ENCODE results near the gene NIFK. TPM values are rescaled to one million over a fixed set of nuclear protein-coding genes. Genes with fewer than 3 reads are reported as not detected.
A peak's percentile ranks its signal among the peaks of the same experiment; 100 is the strongest.

Gene NIFK
- total and polyA plus RNA-seq, 2 of the 4 experiments (the other 2 are of a cell fraction) = 19.5 to 24.3 TPM

DNA sequence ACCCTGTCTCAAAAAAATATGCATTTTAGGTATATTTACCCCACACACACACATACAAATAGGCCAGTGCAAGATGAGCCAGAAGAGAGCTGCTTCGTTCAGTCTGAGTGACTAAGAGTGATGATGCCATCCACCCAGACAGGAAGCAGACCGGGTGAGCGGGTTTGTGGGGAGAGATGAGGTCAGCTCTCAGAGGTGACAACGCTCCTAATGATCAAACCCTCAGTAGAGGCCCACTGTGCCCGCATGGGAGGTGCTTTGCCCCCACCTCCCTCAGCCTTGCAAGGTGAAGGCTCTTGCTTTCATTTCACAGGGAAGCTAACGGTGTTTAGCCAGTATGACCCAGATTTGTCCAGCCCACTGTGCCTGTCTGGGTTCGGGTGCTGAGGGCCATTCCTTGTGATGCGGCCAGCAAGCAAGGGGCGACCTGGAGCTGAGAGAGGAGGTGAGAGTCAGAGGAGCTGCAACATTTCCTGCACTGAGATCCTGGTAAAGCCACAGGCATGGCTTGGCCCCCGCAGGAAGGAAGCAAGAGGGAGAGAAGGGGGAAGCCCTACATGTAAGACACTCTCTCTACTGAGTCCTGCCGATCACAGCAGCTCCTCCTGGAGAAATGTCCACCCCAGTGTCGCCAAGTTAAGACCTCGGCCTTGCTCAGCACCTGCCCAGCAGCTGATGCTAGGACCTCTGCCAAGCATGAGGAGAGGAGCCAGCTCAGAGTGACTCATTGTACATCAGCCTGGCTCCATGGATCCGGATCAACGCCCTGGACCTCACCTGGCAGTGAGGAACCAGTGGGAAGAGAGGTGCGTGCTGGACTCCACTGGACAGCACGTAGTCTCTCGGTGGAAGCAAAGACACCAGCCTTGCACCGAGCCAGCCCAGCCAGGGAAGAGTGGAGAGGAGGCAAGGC lies 37.0 kb downstream of the NIFK start:
- H2BK120ac ChIP-seq (ENCODE audit: low read depth, low read length) = no peak overlapping the region
- H2AK5ac ChIP-seq (ENCODE audit: low read depth, low read length) = peak overlapping the region; percentile 24; the same call in 1 of the 2 replicates
- ATAC-seq (ENCODE audit: low read depth) (peak; percentile 89), DNase-seq (peak; percentile 84)
- H3K4me2 ChIP-seq (ENCODE audit: low read depth, low read length) = peak overlapping the region; percentile 32
- no peak overlapping the region for H3K4me3 ChIP-seq (ENCODE audit: insufficient read depth, low read depth, low read length)
- WGBS, 2 experiments (ENCODE audit: extremely low coverage in 2 of 2, insufficient read length in 1 of 2) = 65% methylated on average over 10 of the region's 19 CpGs; no CpG with 5 or more reads in 1 of the 2 experiments
- H3K14ac ChIP-seq (replicated peaks; ENCODE audit: low read depth, low read length) = no peak overlapping the region
- H3K4me1 ChIP-seq (ENCODE audit: control insufficient read depth, insufficient read depth, low read length) = peaks cover 10% of the 10 kb centered on the region
- H2BK15ac ChIP-seq (ENCODE audit: low read depth, low read length) = peak overlapping the region; percentile 6; the same call in 1 of the 3 replicates
- H2AK9ac ChIP-seq (replicated peaks; ENCODE audit: low read depth, low read length, poor library complexity) = peak overlapping the region; percentile 53
- H3K36me3 ChIP-seq (ENCODE audit: control insufficient read depth, insufficient read depth, low read length) = no peaks in the 10 kb centered on the region
- no peaks in the 10 kb centered on the region; the same call in 1 of the 2 replicates for H4K20me1 ChIP-seq (ENCODE audit: insufficient read depth, low read length)
- CTCF ChIA-PET = interaction anchor here (1.2 to 1.3 kb wide), 2 partner anchors 10 to 19 kb away, joined by 3 read pairs; no protein-coding TSS in a partner anchor
- peak overlapping the region; percentile 75 for H2AFZ ChIP-seq (replicated peaks; ENCODE audit: low read length, poor library complexity)
- no peak overlapping the region for H2BK20ac ChIP-seq (ENCODE audit: low read depth, low read length)
- H3K18ac ChIP-seq (ENCODE audit: low read depth, low read length) = no peak overlapping the region
- no TSS peak for BruUV-seq (replicated peaks)
- no peaks in the 10 kb centered on the region for H3K27me3 ChIP-seq (ENCODE audit: control insufficient read depth, insufficient read depth, low read length)
- H2BK5ac ChIP-seq (ENCODE audit: low read depth, low read length, poor library complexity, severe bottlenecking) = no peak overlapping the region
- in situ Hi-C loops (cut with MboI; ENCODE audit: low sequenced_read_pairs) = no loop called here
- H4K91ac ChIP-seq (ENCODE audit: insufficient read depth, low read depth, low read length) = peak overlapping the region; percentile 61; the same call in 1 of the 2 replicates
- H3K56ac ChIP-seq (ENCODE audit: extremely low read depth, insufficient read depth, low read length) = no peak overlapping the region
- intact Hi-C loops (cut with micrococcal nuclease) = loop anchor here (5.0 kb wide), 1 partner anchor 47 kb away; no protein-coding TSS in a partner anchor
- H3K27ac ChIP-seq (ENCODE audit: insufficient read depth, low read length) = no peak overlapping the region
- H3K79me1 ChIP-seq (ENCODE audit: low read depth in 1 of 2, low read length in 2 of 2) = no peaks in the 10 kb centered on the region
- peak overlapping the region; percentile 27; the same call in 1 of the 2 replicates for H3K4ac ChIP-seq (ENCODE audit: low read depth, low read length)
- H3K9me1 ChIP-seq (ENCODE audit: insufficient read depth, low read length) = peaks cover 21% of the 10 kb centered on the region
- H4K5ac ChIP-seq (ENCODE audit: low read depth, low read length) = no peak overlapping the region
- no peak overlapping the region for H3K23ac ChIP-seq (ENCODE audit: low read depth, low read length)
- POLR2A ChIA-PET (ENCODE audit: unreplicated experiment) = no interaction called here
- no peak overlapping the region for H3K9ac ChIP-seq (ENCODE audit: low read depth, low read length)
- dilution Hi-C loops (cut with HindIII; ENCODE audit: low sequenced_read_pairs, unreplicated experiment) = no loop called here
- no peaks in the 10 kb centered on the region for H3K9me3 ChIP-seq (ENCODE audit: control insufficient read depth, insufficient read depth, low read length)
- H4K8ac ChIP-seq (ENCODE audit: low read depth in 2 of 2, low read length in 2 of 2) = peak overlapping the region in 1 of 2 experiments; percentile 8; a peak in 1 of 4 replicates
- TF ChIP-seq CHD1 (IDR thresholded peaks at IDR 0.05; ENCODE audit: low read depth, low read length) = no peak
- no peak for TF ChIP-seq POLR2A (IDR thresholded peaks at IDR 0.05; ENCODE audit: low read depth, low read length)
- no peak for TF ChIP-seq MXI1 (IDR thresholded peaks at IDR 0.05; ENCODE audit: borderline replicate concordance, low read depth, low read length)
- TF ChIP-seq, protein P1, sequence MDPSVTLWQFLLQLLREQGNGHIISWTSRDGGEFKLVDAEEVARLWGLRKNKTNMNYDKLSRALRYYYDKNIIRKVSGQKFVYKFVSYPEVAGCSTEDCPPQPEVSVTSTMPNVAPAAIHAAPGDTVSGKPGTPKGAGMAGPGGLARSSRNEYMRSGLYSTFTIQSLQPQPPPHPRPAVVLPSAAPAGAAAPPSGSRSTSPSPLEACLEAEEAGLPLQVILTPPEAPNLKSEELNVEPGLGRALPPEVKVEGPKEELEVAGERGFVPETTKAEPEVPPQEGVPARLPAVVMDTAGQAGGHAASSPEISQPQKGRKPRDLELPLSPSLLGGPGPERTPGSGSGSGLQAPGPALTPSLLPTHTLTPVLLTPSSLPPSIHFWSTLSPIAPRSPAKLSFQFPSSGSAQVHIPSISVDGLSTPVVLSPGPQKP (IDR thresholded peaks at IDR 0.05; ENCODE audit: borderline replicate concordance, low read depth, low read length) = no peak
- TF ChIP-seq, protein P2, sequence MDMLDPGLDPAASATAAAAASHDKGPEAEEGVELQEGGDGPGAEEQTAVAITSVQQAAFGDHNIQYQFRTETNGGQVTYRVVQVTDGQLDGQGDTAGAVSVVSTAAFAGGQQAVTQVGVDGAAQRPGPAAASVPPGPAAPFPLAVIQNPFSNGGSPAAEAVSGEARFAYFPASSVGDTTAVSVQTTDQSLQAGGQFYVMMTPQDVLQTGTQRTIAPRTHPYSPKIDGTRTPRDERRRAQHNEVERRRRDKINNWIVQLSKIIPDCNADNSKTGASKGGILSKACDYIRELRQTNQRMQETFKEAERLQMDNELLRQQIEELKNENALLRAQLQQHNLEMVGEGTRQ (IDR thresholded peaks at IDR 0.05; ENCODE audit: low read depth, low read length) = no peak
- TF ChIP-seq MAFK (IDR thresholded peaks at IDR 0.05; ENCODE audit: low read depth, low read length) = no peak
- TF ChIP-seq SMC3 (IDR thresholded peaks at IDR 0.05; ENCODE audit: low read depth, low read length) = no peak
- no peak for TF ChIP-seq RFX5 (IDR thresholded peaks at IDR 0.05; ENCODE audit: low read depth, low read length)
- TF ChIP-seq, protein P3, sequence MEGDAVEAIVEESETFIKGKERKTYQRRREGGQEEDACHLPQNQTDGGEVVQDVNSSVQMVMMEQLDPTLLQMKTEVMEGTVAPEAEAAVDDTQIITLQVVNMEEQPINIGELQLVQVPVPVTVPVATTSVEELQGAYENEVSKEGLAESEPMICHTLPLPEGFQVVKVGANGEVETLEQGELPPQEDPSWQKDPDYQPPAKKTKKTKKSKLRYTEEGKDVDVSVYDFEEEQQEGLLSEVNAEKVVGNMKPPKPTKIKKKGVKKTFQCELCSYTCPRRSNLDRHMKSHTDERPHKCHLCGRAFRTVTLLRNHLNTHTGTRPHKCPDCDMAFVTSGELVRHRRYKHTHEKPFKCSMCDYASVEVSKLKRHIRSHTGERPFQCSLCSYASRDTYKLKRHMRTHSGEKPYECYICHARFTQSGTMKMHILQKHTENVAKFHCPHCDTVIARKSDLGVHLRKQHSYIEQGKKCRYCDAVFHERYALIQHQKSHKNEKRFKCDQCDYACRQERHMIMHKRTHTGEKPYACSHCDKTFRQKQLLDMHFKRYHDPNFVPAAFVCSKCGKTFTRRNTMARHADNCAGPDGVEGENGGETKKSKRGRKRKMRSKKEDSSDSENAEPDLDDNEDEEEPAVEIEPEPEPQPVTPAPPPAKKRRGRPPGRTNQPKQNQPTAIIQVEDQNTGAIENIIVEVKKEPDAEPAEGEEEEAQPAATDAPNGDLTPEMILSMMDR (conservative IDR thresholded peaks at IDR 0.05; ENCODE audit: low read depth, low read length) = no peak
- no peak for TF ChIP-seq NFE2L2 (IDR thresholded peaks at IDR 0.05; ENCODE audit: low read depth, low read length)
- 0 out of 2 replicates have a peak, but pooled peaks have one; percentile 51 for TF ChIP-seq MAZ (IDR thresholded peaks at IDR 0.05; ENCODE audit: borderline replicate concordance, low read depth, low read length)
- TF ChIP-seq FOS (IDR thresholded peaks at IDR 0.05; ENCODE audit: low read depth, low read length) = peak; percentile 52
- TF ChIP-seq RCOR1 (IDR thresholded peaks at IDR 0.05; ENCODE audit: insufficient replicate concordance, low read length) = no peak
